ENCODE results near the gene PWP1.

PWP1 gene

GRCh38 chr12:107657133-107657532, 28.5 kb upstream of the PWP1 start:
- no peak for TF ChIP-seq CTCF (IDR thresholded peaks at IDR 0.05; ENCODE audit: borderline replicate concordance, insufficient read depth, low read depth, low read length)
- H3K4me3 ChIP-seq (ENCODE audit: low read depth, low read length) = no peak overlapping the region

- no peak for TF ChIP-seq CTCF (IDR thresholded peaks at IDR 0.05; ENCODE audit: borderline replicate concordance, insufficient read depth, low read depth, low read length)
- H3K4me3 ChIP-seq (ENCODE audit: low read depth, low read length) = no peak overlapping the region
These were observed 28.0 kb upstream of the PWP1 start for GRCh38 chr12:107657621-107658020.

GRCh38 chr12:107660235-107660634, 25.4 kb upstream of the PWP1 start:
- no peak overlapping the region for H3K4me3 ChIP-seq (ENCODE audit: low read depth, low read length)
- no peak for TF ChIP-seq CTCF (IDR thresholded peaks at IDR 0.05; ENCODE audit: borderline replicate concordance, insufficient read depth, low read depth, low read length)

- no peak overlapping the region for H3K4me3 ChIP-seq (ENCODE audit: low read depth, low read length)
- no peak for TF ChIP-seq CTCF (IDR thresholded peaks at IDR 0.05; ENCODE audit: borderline replicate concordance, insufficient read depth, low read depth, low read length)
These were observed 24.7 kb upstream of the PWP1 start for GRCh38 chr12:107660861-107661415.

GRCh38 chr12:107661830-107662229, 23.8 kb upstream of the PWP1 start:
- H3K4me3 ChIP-seq (ENCODE audit: low read depth, low read length) = no peak overlapping the region
- TF ChIP-seq CTCF (IDR thresholded peaks at IDR 0.05; ENCODE audit: borderline replicate concordance, insufficient read depth, low read depth, low read length) = no peak

- no peak for TF ChIP-seq CTCF (IDR thresholded peaks at IDR 0.05; ENCODE audit: borderline replicate concordance, insufficient read depth, low read depth, low read length)
- no peak overlapping the region for H3K4me3 ChIP-seq (ENCODE audit: low read depth, low read length)
These were observed 23.1 kb upstream of the PWP1 start for GRCh38 chr12:107662484-107662883.

GRCh38 chr12:107663277-107663676, 22.3 kb upstream of the PWP1 start:
- TF ChIP-seq CTCF (IDR thresholded peaks at IDR 0.05; ENCODE audit: borderline replicate concordance, insufficient read depth, low read depth, low read length) = no peak
- H3K4me3 ChIP-seq (ENCODE audit: low read depth, low read length) = no peak overlapping the region

All from GM12875 (cell line).